Nephron (organoid): Measurements from ENCODE around the gene FNDC3B.
A peak's percentile ranks its signal among the peaks of the same experiment; 100 is the strongest.

Source experiments
- H3K27ac Mint-ChIP-seq, 3 experiments: 2 replicates each; pipeline ENCODE4 v1.8.0; 2020; ENCODE audit warnings: mixed read lengths in 3 of 3, mild to moderate bottlenecking in 2 of 3, moderate library complexity in 1 of 3
- H3K27me3 Mint-ChIP-seq: 2 replicates; pipeline ENCODE4 v1.8.0; 2021; ENCODE audit warnings: low read depth, mild to moderate bottlenecking, moderate library complexity, mixed read lengths
- H3K36me3 Mint-ChIP-seq: 2 replicates; pipeline ENCODE4 v1.8.0; 2020; ENCODE audit warnings: low read depth, mixed read lengths
- H3K4me1 Mint-ChIP-seq: 2 replicates; pipeline ENCODE4 v1.8.0; 2020; ENCODE audit warnings: mixed read lengths
- H3K4me3 Mint-ChIP-seq, 3 experiments: 2 replicates each; pipeline ENCODE4 v1.8.0; 2020; ENCODE audit warnings: mild to moderate bottlenecking in 3 of 3, mixed read lengths in 3 of 3, moderate library complexity in 2 of 3
- H3K9me3 Mint-ChIP-seq: 2 replicates; pipeline ENCODE4 v1.8.0; 2020; ENCODE audit warnings: mixed read lengths
- CTCF ChIP-seq, 3 experiments: fragments of 200-600 bp; sonication (generic); IDR thresholded peaks; one replicate each; pipeline ENCODE4 v1.5.0; 2021; ENCODE audit warnings: antibody characterized with exemption in 3 of 3; ENCODE audit not compliant: unreplicated experiment in 3 of 3

FNDC3B gene

GRCh38 chr3:172082820-172083513, 43.6 kb downstream of the FNDC3B start:
- no peak for TF ChIP-seq CTCF (IDR thresholded peaks at IDR 0.05; ENCODE audit: unreplicated experiment in 3 of 3)
- no peak overlapping the region for H3K4me3 Mint-ChIP-seq

GRCh38 chr3:172083995-172084409, 44.6 kb downstream of the FNDC3B start:
- Mint-ChIP-seq H3K4me3 (no peak overlapping the region), H3K36me3 (peaks cover 27% of the 10 kb centered on the region), H3K27ac (peak overlapping the region in 1 of 3 experiments; percentile 72), H3K9me3 (no peaks in the 10 kb centered on the region), H3K27me3 (no peaks in the 10 kb centered on the region), H3K4me1 (peaks cover 65% of the 10 kb centered on the region)
- no peak for TF ChIP-seq CTCF (IDR thresholded peaks at IDR 0.05; ENCODE audit: unreplicated experiment in 3 of 3)

More at GRCh38 chr3:172082820-172083513, 43.6 kb downstream of the FNDC3B start:
- peaks cover 34% of the 10 kb centered on the region for H3K36me3 Mint-ChIP-seq
- H3K9me3 Mint-ChIP-seq: no peaks in the 10 kb centered on the region
- peak overlapping the region; percentile 59 to 88 (median 72) for H3K27ac Mint-ChIP-seq
- no peaks in the 10 kb centered on the region for H3K27me3 Mint-ChIP-seq
- peaks cover 63% of the 10 kb centered on the region for H3K4me1 Mint-ChIP-seq

- H3K36me3 Mint-ChIP-seq: peaks cover 22% of the 10 kb centered on the region
- H3K4me3 Mint-ChIP-seq: no peak overlapping the region
- H3K27me3 Mint-ChIP-seq: no peaks in the 10 kb centered on the region
- no peak for TF ChIP-seq CTCF (IDR thresholded peaks at IDR 0.05; ENCODE audit: unreplicated experiment in 3 of 3)
- H3K27ac Mint-ChIP-seq: peak overlapping the region; percentile 10 to 57 (median 53)
- no peaks in the 10 kb centered on the region for H3K9me3 Mint-ChIP-seq
- peaks cover 64% of the 10 kb centered on the region for H3K4me1 Mint-ChIP-seq
Observed at GRCh38 chr3:172084871-172085556, 45.6 kb downstream of the FNDC3B start.

GRCh38 chr3:172085557-172085895, 46.1 kb downstream of the FNDC3B start:
- peaks cover 22% of the 10 kb centered on the region for H3K36me3 Mint-ChIP-seq
- H3K4me1 Mint-ChIP-seq: peaks cover 66% of the 10 kb centered on the region
- no peak for TF ChIP-seq CTCF (IDR thresholded peaks at IDR 0.05; ENCODE audit: unreplicated experiment in 3 of 3)
- no peaks in the 10 kb centered on the region for H3K27me3 Mint-ChIP-seq
- H3K27ac Mint-ChIP-seq: peak overlapping the region in 1 of 3 experiments; percentile 53
- no peak overlapping the region for H3K4me3 Mint-ChIP-seq
- no peaks in the 10 kb centered on the region for H3K9me3 Mint-ChIP-seq

GRCh38 chr3:172086071-172086470, 46.7 kb downstream of the FNDC3B start:
- H3K27ac Mint-ChIP-seq: no peak overlapping the region
- no peak overlapping the region for H3K4me3 Mint-ChIP-seq
- no peaks in the 10 kb centered on the region for H3K27me3 Mint-ChIP-seq
- H3K36me3 Mint-ChIP-seq: peaks cover 22% of the 10 kb centered on the region
- TF ChIP-seq CTCF (IDR thresholded peaks at IDR 0.05; ENCODE audit: unreplicated experiment in 3 of 3): no peak
- H3K4me1 Mint-ChIP-seq: peaks cover 61% of the 10 kb centered on the region
- H3K9me3 Mint-ChIP-seq: no peaks in the 10 kb centered on the region
